ENCODE results near the gene GLT8D2.
A peak's percentile ranks its signal among the peaks of the same experiment; 100 is the strongest.

Gene GLT8D2, protein sequence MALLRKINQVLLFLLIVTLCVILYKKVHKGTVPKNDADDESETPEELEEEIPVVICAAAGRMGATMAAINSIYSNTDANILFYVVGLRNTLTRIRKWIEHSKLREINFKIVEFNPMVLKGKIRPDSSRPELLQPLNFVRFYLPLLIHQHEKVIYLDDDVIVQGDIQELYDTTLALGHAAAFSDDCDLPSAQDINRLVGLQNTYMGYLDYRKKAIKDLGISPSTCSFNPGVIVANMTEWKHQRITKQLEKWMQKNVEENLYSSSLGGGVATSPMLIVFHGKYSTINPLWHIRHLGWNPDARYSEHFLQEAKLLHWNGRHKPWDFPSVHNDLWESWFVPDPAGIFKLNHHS

DNA sequence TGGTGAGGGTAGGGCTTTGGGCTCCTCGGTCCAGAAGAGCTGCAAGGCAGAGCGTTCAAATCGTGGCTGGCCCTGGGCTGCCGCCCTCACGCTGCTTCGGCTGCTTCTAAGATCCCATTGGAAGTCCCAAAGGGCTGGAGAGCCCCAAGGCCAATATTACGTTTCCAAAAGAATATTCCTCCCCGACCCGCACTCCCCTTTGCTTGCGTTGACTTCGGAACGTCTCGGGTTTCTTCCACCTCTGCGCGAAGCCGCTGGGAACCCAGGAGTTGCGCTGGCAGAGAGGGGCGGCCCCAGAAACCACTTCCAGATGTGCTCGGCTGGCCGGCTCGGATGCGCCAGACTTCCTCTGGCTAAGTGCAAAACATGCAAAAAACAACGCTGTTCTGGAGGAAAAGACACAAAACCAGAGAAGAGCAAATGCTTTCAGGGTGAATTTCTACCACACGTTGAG, at the start of gene GLT8D2:
Gene GLT8D2 (minus strand): TSS at position 285 of the 454 bp plus-strand sequence. CDS start 30,539 bp downstream, outside the sequence.
- no peak for DNase-seq

DNA sequence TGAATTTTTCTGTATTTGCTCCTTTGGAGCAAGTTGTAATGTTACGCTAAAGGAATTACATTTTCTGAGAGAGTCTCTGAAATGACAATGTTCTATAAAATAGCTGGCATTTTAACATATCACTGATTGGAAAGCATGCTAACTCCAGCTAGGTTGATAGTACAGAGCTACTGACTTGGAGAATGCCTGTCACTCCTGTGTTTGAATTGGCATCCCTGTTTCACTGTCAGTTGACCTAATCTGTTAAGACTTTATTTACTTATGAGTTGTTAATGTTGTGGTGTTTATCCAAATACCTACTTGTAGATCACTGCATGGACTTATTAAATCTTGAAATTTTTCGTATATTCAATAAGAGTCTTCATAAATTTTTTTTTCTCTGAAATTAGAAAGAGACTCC, 48.0 kb upstream of the GLT8D2 start:
- DNase-seq, result no peak

DNA sequence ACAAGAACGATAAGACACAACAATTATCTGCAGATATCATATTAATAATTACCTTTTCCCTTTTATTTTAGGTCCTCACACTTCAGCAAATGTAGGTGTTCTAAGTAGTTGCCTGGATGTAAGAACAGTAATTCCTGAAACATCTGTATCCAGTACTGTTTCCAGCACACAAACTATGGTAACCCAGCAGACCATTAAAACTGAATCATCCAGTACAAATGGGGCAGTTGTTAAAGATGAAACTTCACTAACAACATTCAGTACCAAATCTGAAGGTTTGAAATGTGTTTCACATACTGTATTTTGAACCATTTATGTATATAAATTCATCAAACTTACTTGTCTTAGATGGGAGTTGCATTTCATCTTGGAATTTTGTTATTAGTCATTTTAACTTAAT, 45.3 kb upstream of the GLT8D2 start:
- no peak for DNase-seq

DNA sequence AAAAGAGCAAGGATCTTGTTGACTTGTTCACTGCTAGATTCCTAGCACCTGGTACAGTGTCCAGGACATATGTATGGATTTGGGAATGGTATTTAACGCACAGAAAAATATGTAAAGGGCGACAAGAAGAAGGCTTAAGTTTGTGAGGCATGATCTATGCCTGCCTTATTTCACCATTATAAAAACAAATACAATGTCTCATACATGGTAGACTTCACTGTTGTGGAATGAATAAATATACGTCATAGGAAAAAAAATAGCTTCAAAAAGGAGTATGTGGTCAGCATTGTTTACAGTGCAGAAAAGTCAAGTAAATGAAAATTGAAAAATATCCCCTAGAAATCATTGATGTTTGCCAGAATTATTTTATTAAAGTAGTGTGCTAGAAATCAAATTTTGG, 44.3 kb upstream of the GLT8D2 start:
- DNase-seq, result no peak

DNA sequence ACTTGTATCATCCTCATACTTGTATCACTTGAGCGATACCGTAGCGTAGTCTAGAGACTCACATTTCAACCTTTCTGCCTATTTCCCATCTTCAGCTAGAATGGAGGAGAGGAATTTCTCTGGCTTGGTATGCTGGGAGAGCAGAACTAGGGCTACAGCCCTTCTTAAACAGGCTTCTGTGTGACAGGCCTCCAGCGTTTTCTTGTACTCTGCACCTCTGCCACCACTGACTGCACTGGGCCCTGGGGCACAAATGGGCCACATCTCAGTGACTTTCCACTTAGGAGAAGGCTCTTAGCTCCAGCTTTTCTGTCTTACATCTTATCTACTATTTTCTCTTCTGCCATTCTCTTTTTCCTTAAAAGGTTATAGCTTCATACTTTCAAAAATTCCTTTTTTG, 41.1 kb upstream of the GLT8D2 start:
- no peak for DNase-seq

DNA sequence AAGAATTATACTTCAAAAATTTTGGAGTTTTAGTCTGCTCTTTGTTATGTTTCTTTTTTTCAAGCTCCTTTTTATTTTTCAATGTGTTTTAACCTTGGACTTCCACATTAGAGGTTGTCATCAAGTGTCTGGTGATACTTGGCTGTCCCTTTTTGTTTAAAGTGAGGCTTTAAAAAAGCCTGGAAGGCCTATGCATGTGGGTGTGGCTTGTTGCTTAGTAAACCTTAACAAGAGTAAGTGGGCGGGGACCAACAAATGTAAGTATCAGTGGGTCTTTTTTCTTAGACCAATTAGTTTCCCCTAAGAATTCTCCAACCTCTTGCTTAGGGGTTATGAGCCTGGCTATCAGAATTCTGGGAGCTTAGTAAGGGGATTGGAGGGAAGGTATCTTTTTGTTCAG, 40.7 kb upstream of the GLT8D2 start:
- DNase-seq, result no peak

DNA sequence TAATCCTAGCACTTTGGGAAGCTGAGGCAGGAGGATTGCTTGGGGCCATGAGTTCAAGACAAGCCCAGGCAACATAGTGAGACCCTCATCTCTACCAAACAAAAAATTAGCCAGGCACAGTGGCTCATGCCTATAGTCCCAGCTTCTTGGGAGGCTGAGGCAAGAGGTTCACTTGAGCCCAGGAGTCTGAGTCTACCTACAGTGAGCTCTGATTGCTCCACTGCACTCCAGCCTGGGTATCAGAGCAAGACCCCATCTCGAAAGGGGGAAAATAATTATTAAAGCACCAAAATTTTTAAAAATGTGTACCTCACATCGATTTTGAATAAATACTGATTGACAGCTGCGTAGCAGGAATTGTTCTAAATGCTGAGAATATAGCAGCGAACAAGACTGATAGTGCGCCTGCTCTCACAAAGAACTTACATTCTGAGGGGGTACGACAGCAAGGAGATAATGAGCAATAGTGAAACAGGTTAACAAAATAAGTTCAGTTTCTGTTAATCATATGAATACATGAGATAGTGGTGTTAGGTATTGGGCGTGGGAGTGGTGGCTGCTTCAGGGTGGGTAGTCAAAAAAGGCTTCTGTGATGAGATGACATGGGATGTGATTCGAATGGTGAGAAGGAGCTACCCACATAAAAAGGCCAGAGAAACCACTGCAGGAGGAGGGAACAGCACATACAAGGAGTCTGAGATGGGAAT, 33.9 kb upstream of the GLT8D2 start:
- DNase-seq, result no peak

DNA sequence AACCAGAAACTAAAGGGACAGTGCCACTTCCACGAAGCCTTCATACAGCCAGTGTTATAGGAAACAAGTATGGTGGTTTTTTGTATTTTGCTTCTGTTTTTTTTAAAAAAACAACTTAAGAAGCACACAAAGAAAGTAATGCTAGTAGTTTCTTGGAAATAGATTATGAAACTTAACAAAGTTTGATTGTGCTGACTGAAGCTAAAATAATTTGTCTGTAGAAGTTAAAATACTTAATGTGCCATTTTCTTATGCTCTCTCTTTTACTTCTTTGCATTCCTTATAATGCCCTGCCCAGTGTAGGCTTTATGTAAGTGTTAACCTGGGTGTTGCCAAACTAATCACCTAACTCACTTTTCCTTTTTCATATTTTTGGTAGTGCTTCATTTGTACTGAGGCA, 30.8 kb upstream of the GLT8D2 start:
- DNase-seq, result no peak

DNA sequence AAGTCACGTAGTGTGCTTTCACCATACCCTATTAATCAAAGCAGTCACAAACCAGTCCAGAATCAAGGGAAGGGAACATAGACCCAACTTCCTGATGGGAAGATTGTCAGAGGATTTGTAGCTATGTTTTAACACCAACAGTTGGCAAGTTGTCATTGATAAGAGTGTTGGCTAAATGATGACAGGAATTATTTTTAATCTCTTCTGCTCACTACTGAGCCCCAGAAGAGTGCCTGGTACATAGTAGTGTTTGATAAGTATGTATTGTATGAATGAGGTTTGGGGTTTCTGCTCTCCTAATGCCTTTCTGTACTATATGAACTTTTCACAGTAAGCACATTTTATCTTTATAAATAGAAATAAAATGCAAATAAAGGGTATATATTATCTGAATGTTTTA, 29.0 kb upstream of the GLT8D2 start:
- no peak for DNase-seq

DNA sequence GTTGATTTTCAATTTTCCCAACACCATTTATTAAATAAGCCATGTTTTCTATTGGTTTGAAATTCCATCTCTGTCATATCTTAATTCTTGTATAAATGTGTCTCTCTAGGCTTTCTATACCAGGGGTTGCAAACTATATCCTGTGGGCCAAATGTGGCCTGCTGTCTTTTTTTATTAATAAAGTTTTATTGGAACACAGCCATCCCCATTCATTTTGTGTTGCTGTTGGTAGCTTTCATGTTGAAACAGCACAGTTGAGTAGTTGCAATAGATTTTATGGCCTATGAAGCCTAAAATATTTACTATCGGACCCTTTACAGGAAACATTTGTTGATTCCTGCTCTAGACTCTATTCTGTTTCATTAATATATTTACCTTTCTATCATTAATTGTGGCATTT, 23.7 kb upstream of the GLT8D2 start:
- no peak for DNase-seq

DNA sequence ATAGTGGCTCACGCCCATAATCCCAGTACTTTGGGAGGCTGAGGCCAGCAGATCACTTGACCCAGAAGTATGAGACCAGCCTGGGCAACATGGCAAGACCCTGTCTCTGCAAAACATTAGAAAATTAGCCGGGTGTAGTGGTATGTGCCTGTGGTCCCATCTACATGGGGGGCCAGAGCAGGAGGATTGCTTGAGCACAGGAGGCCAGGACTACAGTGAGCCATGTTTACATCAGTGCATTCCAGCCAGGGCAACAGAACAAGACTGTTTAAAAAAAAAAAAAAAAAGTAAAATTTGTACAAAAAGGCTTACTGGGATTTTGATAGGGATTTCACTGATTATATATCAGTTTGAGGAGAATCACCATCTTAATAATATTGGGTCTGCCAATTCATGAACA, 22.1 kb upstream of the GLT8D2 start:
- no peak for DNase-seq

DNA sequence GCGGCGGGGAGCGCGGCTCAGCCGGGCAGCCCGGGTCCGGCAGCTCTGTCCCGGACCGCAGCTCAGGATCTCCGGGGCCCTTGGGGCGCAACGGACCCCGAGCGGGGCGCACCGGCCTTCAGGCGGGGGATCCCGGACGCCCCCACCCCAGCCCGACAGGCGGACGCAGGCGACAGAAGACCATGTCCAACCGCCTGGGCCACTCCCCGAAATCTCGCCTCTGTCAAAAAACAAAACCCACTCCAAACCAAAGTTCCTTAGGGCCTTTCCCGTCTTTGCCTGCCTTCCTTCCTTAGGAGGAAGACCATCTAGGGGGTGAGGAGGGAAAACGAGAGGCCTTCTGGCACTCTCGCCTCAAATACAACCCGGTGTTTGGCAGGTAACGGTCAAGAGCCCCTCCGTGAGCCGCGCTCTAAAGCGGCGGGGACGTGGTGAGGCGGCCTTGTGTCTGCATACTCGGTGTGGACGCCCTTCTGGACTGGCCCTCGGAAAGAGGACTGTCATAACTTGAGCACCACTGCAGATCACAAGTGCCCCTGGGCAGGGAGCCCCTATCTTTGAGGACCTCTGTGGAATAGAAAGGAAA, 14.9 kb upstream of the GLT8D2 start:
- no peak for DNase-seq

DNA sequence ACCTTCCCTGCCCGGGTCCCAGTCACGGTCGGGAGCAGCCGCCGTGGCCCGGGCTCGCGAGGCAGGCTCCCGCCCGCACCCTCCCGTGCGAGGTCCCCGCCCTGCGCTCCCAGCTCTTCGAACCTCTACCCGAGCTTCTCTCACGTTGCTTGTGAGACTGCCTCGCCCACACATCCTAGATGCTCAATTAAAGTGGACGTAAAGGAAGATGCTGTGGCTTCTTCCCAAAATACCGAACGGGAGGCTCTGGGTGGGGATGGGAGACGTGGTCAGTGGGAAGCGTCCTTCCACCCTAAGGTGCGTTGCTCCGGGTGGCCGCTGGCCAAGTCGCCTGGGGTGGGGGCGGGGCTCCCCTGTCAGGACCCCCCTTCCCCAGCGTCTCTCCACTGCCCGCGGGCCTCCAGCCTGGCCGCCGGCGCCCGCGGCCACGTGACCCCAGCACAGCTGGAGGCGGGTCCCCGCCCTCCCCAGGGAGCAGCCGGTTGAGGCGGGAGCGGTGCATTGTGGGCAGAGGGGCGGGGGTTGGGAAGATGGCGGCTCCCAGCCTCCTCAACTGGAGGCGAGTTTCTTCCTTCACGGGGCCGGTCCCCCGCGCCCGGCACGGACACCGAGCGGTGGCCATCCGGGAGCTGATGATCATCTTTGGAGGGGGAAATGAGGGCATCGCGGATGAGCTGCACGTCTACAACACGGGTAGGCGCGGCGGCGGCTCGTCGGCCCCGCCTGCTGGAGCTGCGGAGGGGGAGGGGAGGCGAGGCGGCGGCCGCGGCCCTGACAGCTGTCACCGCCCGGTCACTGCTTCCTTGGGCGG, 14.2 kb upstream of the GLT8D2 start, which contains the start of gene HCFC2:
Gene HCFC2 (plus strand): TSS at position 501 of the 811 bp plus-strand sequence. CDS start 30 bp downstream, at position 531.
- peak; percentile 80 for DNase-seq

DNA sequence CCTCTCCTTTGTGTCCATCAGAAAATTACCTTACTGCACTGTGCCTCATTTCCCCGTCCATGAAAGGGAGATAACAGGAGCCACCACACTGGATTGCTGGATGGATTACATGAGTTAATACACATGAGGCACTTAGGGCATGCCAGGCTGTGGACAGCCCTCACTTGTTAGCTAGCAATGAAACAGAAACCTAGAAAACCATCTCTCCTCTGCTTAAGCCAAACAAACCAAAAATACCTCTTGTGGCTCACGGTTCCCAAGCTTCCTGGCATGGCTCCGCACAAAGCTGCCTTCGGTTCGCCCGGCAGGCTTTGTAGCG, 13.7 kb upstream of the GLT8D2 start:
- DNase-seq, result no peak

DNA sequence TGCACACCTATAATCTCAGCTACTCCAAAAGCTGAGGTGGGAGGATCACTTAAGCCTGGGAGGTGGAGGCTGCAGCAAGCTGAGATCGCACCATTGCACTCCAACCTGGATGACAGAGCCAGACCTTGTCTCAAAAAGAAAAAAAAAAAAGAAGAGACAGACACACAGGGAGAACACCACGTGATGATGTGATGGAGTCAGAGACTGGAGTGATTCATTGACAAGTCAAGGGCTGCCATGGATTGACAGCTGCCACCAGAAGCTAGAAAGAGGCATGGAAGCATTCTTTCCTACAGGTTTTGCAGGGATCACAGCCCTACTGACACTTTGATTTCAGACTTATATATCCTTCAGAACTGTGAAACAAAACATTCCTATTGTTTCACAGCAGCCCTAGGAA, 10.8 kb upstream of the GLT8D2 start:
- no peak for DNase-seq

DNA sequence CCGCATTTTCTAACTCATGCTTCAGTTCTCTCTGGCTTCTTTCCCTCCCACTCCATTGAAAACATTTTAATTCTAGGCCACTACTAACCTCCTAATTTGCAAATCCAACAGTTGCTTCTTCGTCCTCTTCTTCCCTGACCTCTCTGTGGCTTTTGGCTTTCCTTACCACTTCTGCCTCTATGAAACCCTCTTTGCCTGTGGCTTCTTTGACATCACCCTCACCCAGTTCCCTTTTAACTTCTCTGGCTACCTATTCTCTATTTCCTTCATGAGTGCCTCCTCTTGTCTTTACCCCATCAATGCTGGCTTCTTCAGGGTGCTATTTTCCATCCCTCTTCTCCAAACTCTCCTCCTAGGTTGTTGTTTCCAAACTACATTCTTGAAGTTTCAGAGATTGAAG, 10.0 kb upstream of the GLT8D2 start:
- no peak for DNase-seq

DNA sequence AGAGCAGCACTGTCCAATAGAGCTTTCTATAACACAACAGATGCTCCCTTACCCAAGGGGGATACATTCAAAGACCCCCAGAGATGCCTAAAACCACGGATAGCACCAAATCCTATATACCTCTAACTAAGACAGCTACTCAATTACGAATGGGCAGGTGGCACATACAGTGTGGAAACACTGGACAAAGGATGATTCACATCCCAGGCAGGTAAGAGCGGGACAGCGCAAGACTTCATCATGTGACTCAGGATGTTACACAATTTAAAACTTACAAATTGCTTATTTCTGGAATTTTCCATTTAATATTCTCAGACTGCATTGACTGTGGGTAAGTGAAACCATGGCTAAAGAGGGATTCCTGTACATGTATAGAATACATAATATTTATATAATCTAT, 8.8 kb upstream of the GLT8D2 start:
- DNase-seq, result no peak

DNA sequence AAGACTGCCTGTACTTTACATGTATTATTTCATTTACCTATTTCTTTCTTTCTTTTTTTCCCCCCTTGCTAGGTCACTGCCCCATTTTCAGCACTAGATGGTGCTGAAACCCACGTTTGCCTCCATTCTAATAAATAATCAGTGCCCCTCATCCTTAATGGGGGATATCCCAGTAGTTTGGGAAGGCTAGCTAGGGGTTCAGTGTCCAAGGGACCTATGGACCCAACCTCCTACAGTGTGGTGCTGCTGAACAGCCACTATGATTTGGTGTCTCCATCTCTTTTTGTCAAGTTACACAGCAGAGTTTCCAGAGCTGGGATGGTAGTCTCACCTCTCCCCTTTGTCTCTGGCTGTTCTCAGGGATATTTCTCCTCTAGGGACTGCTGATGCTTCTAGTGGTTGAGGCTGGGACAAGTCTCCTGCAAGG, 7.8 kb upstream of the GLT8D2 start:
- no peak for DNase-seq

DNA sequence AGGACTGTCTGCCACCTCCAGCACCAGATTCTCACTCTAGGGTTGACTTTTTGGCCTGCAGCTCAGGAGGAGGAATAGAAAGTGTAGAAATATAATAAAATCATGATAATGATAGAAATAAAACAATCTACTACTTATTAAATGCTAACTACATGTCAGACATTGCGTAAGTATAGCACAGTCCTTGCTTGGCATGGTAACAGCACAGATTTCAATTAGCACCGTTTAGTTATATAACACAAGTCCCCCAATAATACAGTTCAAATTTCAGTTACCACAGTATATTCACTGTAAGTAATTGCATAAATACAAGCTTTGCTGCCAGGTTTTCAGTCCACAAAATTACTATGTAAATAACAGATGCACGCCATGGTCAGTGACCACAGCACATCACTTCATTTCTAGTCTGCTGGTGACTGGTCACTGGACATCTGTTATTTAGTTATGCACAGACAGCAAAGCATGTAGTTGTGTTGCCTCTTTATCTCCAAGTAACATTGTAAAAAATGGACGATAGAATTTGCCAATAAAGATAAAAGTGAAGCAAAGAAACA, 6.5 kb upstream of the GLT8D2 start:
- peak; percentile 20 for DNase-seq

DNA sequence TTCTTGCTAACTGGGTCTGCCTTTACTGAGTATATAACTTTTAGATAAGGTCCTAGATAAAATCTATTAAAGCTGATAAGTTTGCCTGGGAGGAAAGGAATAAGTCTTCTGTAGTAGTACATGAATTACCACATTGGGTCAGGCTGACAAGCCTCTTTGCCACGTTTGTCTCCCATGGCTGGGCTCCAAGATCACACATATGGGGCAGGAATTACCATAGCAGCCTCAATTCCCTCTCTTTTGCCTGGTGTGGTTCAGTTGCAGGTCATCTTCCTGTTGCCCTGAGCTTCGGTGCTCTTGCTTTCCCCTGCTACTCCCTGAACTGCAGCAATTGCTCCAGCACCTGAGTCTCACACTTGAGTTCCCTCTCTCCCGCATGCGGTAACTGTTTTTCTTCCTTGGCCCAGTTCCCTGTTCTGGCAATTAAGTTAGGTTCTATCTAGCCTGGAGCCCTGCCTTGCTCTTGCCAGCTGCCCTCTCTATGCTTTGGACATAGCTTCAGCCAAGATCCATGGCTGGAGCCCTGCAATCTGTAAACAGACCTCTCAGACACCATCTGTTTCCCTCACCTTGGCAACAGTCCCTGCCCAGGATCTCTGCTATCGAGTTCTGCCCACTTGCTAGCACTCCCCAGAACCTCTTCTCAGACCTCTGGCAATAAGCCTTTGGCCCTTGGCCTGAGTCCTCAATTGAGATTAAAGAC, 5.8 kb upstream of the GLT8D2 start:
- peak; percentile 96 for DNase-seq

DNA sequence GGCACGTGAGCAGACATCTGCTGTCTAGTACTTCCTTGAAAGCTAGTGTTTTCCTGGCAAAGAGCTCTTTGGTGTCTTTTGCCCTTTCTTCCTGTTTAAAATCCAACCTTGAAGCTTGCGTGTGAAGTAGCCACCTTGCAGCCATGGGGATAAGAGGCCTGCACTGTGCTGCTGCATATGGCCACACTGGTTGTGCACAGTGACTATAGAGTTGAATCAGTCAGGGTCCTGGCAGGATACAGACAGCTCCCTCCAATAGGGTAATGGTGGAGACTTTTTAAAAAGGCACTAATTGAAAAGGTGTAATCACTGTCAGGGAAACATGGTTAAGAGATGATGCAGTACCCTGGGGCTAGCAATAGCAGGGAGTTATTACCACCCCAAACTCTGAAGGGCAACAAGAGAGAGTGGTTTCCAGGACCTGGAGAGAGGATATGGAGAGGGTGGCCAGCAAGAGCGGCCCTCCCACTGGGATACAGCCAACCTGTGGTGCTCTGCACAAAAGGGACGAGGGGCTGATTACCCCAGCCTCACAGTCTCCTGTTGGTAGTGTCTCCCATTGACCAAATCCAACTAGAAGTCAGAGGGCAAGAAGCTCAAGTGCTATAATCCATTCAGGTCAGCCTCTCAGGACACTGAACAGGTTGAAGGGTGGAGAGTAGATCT, 4.8 kb upstream of the GLT8D2 start:
- DNase-seq, result no peak

DNA sequence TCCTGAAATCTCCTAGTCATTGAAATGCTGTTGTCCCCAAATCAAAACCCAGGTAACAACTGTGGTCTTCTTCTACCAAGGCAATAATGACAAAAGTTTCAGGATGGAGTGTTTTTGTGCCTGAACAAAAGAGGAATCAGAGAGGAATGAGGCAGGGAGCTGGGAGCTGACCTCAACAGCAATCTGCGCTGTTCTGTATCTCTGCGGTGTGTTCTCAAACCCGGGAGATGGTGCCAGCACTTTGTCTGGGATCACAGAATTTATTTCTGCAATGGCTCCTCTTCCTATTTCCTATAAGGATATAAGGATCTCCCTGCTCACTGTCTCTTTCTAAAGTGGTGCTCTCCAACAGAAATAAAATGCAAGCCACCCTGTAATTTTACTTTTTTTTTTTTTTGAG, 449 bp upstream of the GLT8D2 start:
- no peak for DNase-seq
